Thyroid gland (tissue), 4 donors: Measurements from ENCODE around the gene THAP9.

Experiments
- CTCF ChIP-seq, 6 experiments: fragments of 200-600 bp in 3 of 6; fragments of 450-650 bp in 3 of 6; sonication (generic) in 3 of 6; IDR thresholded peaks; one replicate each; pipeline ENCODE4 v1.5.1; 2016 to 2019; ENCODE audit warnings: antibody characterized with exemption in 6 of 6, mild to moderate bottlenecking in 2 of 6, inconsistent platforms in 1 of 6, moderate library complexity in 1 of 6
- POLR2A ChIP-seq, 2 donors: fragments of 450-650 bp; IDR thresholded peaks; one replicate each; pipeline ENCODE4 v1.6.1; 2017; ENCODE audit warnings: antibody characterized with exemption in 2 of 2, mild to moderate bottlenecking in 2 of 2, moderate library complexity in 1 of 2

DNA sequence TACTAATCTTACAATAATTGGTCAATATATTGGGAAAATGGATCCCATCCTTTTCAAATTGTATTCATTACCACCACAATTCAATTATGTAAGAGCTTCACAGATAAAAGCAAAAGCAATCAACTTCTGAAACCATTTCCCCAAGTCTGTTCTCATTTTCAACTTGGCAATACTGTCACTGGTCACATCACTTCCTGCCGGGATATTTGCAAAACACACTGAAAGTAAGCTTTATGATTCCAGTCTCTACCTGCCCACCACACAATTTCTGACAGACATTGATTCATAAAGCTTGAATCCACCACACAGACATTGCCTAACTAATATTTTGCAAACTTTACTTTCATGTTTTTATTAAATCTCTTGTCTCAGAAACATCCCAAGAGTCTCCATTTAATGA lies 56.5 kb downstream of the THAP9 start:
- TF ChIP-seq POLR2A (IDR thresholded peaks at IDR 0.05) (no peak), CTCF (IDR thresholded peaks at IDR 0.05) (no peak)
